Retina (tissue), 1 donor: Measurements from ENCODE around the gene SLC25A28.

Source experiments
- DNase-seq: peaks from one replicate; pipeline ENCODE4 v3.0.0-alpha.2; 2016

The SLC25A28 gene

GRCh38 chr10:99619851-99620710 is at the start of gene SLC25A28:
TSS of gene SLC25A28 (minus strand) at chr10:99620439. CDS start at chr10:99620335, 104 bp downstream.
- DNase-seq: peak; percentile 61

- no peak for DNase-seq
Measured at GRCh38 chr10:99667108-99667751, 47.0 kb upstream of the SLC25A28 start.

- DNase-seq: no peak
Measured at GRCh38 chr10:99665304-99665703, 45.1 kb upstream of the SLC25A28 start.

- no peak for DNase-seq
Measured at GRCh38 chr10:99661377-99661763, 41.1 kb upstream of the SLC25A28 start.

GRCh38 chr10:99660662-99661376 is 40.6 kb upstream of the SLC25A28 start:
- DNase-seq: no peak

GRCh38 chr10:99659868-99660366 is 39.7 kb upstream of the SLC25A28 start:
- DNase-seq: no peak

- peak; percentile 92 for DNase-seq
Measured at GRCh38 chr10:99659031-99659867, 39.0 kb upstream of the SLC25A28 start, which contains the start of gene ENTPD7. TSS of gene ENTPD7 (plus strand) at chr10:99659509. CDS start at chr10:99659957, 448 bp downstream.

GRCh38 chr10:99658622-99659030 is 38.4 kb upstream of the SLC25A28 start:
- DNase-seq: no peak

- no peak for DNase-seq
Measured at GRCh38 chr10:99656199-99657064, 36.2 kb upstream of the SLC25A28 start.

GRCh38 chr10:99654390-99655175 is 34.3 kb upstream of the SLC25A28 start:
- DNase-seq: no peak

- no peak for DNase-seq
Measured at GRCh38 chr10:99652800-99653390, 32.7 kb upstream of the SLC25A28 start.

- no peak for DNase-seq
Measured at GRCh38 chr10:99648717-99649116, 28.5 kb upstream of the SLC25A28 start.

- no peak for DNase-seq
Measured at GRCh38 chr10:99647601-99648151, 27.4 kb upstream of the SLC25A28 start.

- DNase-seq: no peak
Measured at GRCh38 chr10:99633832-99634231, 13.6 kb upstream of the SLC25A28 start.

- DNase-seq: no peak
Measured at GRCh38 chr10:99631496-99631895, 11.3 kb upstream of the SLC25A28 start.

- no peak for DNase-seq
Measured at GRCh38 chr10:99630991-99631390, 10.8 kb upstream of the SLC25A28 start.

- DNase-seq: no peak
Measured at GRCh38 chr10:99630433-99630832, 10.2 kb upstream of the SLC25A28 start.

GRCh38 chr10:99629625-99629978 is 9.4 kb upstream of the SLC25A28 start:
- DNase-seq: no peak

GRCh38 chr10:99628923-99629624 is 8.8 kb upstream of the SLC25A28 start:
- DNase-seq: no peak
